GM04504 (cell line): ENCODE measurements around the gene ST3GAL4.
"Not testable (repeated sequence)": the region's sequence is repeated elsewhere in the genome, so short reads cannot be mapped to it uniquely, and the experiment has no call there.

Source experiments
- DNase-seq: peaks from one replicate; pipeline ENCODE4 v3.0.0-alpha.2; 2012; ENCODE audit warnings: low read depth

ST3GAL4 gene

GRCh38 chr11:126346586-126346940 lies 8.9 kb upstream of the ST3GAL4 start:
- no peak for DNase-seq

GRCh38 chr11:126346946-126347345 lies 8.5 kb upstream of the ST3GAL4 start:
- DNase-seq = not testable (repeated sequence)

DNA sequence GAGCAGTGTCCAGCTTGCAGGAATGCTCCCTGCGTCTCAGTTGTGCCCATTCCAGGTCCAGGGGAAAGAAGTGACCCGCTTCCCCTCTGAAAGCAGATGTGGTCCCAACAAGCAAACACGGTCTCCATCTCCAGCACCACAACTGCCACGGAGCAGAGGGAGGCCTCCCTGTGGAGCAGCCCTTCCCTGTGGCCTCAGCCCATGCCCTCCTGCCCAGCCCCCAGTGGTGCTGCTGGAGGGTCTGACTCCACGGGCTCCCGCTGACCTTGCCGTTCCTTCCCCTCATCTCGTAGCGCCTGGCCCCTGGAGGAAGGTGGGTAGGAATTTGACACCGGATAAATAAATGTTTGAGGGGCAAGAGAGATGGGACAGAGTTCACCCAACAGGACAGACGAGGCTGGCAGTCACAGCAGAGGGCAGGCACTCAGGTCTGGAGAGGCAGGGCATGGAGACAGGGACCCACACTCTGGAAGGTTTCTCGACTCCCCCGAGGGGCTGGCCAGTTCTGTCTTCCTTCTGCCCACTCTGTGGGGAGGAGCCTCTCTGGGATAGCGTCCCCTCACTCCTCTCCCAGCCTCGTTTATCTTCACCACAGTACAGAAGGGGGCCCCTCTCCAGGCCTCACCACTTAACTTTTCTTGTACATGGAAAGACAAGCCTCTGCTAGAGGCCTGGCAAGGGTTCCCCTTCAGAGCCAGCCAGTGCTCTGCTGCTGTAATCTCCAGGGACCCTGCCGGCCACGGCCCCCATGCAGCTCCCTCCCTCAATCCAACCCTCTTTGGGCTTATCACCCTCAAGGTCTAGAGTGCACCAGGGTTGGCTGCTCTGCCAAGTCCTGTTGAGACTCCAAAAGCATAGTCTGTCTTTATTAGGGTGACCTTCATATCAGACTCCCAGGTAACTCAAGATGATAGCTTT lies 7.5 kb upstream of the ST3GAL4 start:
- DNase-seq = no peak

DNA sequence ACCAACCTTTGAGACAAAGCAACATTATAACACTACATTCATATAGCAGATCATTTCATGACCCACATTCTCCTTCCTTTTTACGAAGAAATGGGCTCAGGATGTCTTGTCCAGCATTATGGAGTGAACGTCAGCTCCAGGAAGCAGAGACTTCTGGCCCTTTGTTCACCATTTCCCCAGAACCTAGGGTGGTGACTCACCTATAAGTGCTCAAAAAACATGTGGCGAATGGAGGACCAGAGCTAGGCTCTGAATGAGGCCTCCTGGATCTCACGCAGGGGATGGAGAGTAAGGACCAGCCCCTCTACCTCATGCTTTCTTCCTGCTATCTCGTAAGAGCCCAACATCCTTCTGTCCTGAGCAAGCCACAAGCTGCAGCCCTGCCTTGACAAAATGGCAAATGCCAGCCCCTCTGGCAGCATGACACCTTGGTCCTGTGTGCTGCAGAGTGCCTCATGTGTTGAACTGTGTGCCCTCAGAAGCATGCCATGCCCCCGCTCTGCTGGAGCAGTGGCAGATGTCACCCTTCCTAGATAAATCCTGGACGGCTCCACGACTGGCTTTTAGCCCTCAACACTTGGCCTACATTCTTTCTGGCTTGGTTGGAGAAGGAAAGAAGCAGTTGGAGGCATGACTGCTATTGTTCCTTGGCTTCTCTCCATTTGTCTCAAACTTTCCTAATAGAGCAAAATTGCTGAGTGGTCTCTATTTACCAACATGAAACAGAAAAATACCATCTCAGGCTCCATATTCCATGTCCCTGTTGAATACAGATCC lies 6.5 kb upstream of the ST3GAL4 start:
- no peak for DNase-seq

- DNase-seq = no peak
These were observed 4.7 kb upstream of the ST3GAL4 start for GRCh38 chr11:126350836-126351235.

GRCh38 chr11:126352163-126352562 lies 3.3 kb upstream of the ST3GAL4 start:
- no peak for DNase-seq

DNA sequence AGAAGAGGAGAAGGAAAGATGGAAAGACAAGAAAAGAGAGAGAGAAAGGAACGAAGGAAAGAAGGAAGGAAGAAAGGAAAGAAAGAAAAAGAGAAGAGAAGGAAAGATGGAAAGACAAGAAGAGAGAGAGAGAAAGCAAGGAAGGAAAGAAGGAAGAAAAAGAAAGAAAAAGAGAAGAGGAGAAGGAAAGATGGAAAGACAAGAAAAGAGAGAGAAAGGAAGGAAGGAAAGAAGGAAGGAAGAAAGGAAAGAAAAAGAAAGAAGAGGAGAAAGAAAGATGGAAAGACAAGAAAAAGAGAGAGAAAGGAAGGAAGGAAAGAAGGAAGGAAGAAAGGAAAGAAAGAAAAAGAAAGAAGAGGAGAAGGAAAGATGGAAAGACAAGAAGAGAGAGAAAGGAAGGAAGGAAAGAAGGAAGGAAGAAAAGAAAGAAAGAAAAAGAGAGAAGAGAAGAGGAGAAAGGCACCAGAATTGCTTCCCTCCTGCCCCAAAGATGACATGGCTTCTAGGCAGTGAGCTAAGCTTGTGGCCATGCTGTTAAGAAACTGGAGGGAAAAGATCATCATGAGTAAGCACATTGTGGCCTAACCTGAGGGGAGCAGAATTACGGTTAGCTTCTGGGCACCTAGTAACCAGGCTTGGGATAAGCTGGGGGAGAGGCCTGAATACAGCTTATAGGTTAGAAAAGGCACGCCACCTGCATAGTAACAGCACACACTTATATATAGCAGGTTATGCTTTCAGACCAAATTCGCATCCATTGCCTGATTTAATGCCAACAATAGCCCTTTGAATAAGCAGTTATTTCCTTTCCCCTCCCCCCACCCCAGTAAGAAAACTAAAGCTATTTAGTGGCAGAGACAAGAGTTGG lies 2.3 kb upstream of the ST3GAL4 start:
- DNase-seq = no peak

GRCh38 chr11:126354631-126355323 lies 709 bp upstream of the ST3GAL4 start:
- DNase-seq = no peak

GRCh38 chr11:126355926-126356897 lies 726 bp downstream of the ST3GAL4 start:
- no peak for DNase-seq

DNA sequence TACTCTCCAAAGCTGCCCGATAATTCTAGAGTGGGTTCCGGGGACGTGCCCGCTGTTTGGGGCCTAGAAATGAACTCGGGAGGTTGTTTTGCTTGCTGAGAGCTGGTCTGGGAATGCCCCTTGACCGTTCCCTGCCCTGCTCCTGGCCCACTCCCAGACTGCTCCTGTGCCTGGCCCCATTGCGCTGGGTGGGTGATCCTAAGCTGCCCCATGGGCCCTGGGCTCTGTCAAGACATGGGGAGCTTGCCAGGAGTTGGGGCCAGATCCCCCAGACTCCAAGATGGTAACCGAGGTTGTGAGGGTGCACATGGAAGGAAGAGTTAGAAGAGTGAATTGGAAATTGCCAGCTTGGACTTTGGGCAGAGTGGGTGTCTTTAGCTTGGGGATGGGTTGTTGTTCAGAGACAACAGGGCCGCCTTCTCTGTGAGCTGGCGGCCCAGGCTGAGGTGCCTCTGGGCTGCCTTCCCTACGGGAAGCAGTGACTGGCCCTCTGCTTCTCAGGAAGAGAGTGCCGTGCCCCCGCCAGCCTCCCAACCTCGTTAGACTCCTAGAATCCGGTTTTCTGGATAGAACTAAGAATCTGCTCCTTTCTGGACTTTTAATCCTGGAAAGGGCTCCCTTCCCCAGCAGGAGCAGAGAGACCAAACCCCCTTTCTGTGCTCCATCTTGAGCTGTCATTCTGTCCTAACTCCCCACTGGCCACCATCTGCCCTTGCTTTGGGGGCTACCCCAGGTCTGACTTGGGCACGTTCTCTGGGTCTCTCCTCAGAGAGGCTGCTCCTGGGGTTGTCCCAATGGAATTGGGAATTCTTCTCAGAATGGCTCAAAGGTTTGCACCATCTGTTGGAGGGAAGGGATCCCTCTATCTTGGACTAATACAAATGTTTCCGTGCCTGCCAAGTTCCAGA lies 1.8 kb downstream of the ST3GAL4 start:
- DNase-seq = no peak

GRCh38 chr11:126357969-126358762 lies 2.7 kb downstream of the ST3GAL4 start:
- no peak for DNase-seq

GRCh38 chr11:126358763-126359160 lies 3.3 kb downstream of the ST3GAL4 start:
- DNase-seq = no peak

- DNase-seq = peak; percentile 79
These were observed 4.1 kb downstream of the ST3GAL4 start for GRCh38 chr11:126359431-126360048.

DNA sequence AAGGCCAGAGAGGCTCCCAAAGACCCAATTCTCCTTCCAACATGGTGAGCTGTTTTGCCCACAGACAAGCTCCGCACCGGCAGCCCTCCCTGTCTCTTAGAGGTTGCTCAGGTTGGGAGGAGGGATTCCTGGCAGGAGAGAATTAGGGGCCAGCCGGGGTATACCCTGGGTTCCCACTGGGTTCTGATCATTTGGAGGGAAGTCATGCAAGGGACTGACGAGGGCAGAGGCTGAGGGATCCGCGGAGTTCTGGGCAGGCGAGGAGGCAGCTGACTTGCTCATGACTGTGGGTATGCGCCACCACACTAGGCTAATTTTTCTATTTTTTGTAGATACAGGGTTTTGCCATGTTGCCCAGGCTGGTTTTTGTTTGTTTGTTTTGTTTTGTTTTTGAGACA lies 4.6 kb downstream of the ST3GAL4 start:
- DNase-seq = no peak

DNA sequence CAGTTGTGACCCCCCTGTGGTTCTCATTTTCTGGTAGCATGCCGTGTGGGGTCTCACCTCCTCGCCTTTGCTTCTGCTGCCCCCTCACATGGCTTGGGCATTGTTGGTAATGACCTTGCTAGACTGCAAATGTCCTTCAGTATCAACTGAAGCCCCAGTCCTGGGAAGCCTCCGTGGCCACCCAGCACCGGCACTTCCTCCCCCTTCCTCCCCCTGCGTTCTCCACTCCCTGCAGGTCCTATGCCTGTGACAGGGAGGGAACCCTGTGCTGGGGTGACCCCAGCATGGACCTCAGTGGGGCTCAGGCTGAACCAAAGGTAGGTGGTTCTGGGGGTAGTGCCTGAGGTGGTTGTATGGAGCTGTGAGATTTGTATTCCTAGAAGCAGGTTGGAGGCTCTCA lies 5.9 kb downstream of the ST3GAL4 start:
- no peak for DNase-seq

DNA sequence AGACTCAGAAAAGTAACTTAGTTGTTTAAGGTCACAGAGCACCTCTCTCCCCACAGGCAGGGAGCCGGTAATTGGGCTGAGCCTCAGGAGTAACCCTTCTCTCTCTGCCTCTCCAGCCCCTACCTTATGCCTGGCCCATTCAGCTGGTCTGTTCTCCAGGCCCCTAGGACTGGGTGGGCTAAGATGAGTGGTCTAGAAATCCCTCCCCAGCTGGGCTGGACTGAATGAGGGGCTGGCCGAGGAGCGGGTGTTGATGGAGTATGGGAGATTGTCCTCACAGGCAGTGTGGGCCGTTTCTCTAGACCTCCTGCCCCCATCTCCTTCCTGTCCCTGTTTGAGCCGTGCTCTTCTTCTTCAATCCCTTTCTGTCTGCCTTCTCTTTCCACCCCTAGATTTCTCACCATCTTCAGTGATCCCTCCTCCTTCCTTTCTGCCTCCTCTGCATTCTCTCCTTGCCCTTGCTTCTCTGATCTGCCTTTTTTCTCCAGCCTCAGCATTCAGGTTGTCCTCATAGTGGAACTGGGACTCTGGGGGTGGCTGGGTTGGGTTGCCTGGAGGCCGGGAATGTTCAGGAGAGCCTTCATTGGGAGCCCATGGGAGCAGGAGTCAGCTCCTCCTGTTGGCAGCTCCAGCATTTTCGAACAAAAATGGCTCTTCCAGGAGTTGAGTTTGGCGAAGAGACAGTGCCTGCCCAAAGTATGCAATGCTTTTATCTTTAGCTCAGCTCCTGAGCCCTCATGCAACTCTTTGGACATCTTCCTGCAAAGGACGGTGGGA lies 7.6 kb downstream of the ST3GAL4 start:
- no peak for DNase-seq

DNA sequence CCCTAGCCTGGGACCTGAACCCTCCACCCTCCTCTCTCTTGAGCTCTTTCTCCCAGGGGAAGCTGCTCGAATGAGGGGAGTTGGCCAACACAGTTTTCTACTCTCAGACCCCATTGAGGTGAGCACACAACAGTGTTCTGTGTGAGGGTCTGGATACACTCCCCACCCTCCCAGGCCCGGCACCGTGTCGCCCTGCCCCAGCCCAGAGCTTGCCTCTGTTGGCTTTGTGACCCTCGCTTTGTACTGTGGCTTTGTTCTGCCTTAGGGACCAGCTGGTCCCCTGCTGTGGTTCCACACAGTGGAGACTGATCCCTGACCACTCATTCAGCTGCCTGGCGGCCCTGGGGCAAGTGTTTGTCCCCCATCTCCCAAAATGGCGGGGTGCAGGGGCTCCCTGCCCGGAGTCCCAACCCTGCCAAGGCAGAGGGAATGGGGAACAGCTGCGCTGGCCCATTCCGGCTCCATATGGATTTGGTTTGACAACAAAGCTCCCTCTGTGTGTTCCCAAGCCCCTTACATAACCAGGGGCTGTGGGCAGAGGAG lies 8.3 kb downstream of the ST3GAL4 start:
- DNase-seq = no peak
